Immature natural killer cell (primary cell): ENCODE measurements around the gene DNAJA2. TPM values are rescaled to one million over a fixed set of nuclear protein-coding genes. Genes with fewer than 3 reads are reported as not detected.

Experiments
- DNase-seq, 3 donors: peaks; one replicate each; pipeline ENCODE4 v3.0.0; 2022; ENCODE audit warnings: mixed read lengths in 1 of 3
- H3K27ac Mint-ChIP-seq, 6 donors: one replicate each; pipeline ENCODE4 v1.8.0; 2020; ENCODE audit warnings: mixed read lengths in 6 of 6, mild to moderate bottlenecking in 5 of 6, inconsistent platforms in 4 of 6, moderate library complexity in 3 of 6
- H3K27me3 Mint-ChIP-seq, 3 donors: one replicate each; pipeline ENCODE4 v1.8.0; 2020 to 2021; ENCODE audit warnings: low read depth in 3 of 3, mild to moderate bottlenecking in 3 of 3, mixed read lengths in 3 of 3, moderate library complexity in 3 of 3, inconsistent platforms in 1 of 3
- H3K36me3 Mint-ChIP-seq, 3 donors: one replicate each; pipeline ENCODE4 v1.8.0; 2020; ENCODE audit warnings: mixed read lengths in 3 of 3, inconsistent platforms in 2 of 3, mild to moderate bottlenecking in 2 of 3
- H3K4me1 Mint-ChIP-seq, 2 donors: one replicate each; pipeline ENCODE4 v1.8.0; 2020; ENCODE audit warnings: inconsistent platforms in 2 of 2, mild to moderate bottlenecking in 2 of 2, mixed read lengths in 2 of 2, moderate library complexity in 1 of 2
- H3K4me3 Mint-ChIP-seq, 5 donors: one replicate each; pipeline ENCODE4 v1.8.0; 2020; ENCODE audit warnings: mild to moderate bottlenecking in 5 of 5, mixed read lengths in 5 of 5, inconsistent platforms in 3 of 5, moderate library complexity in 3 of 5
- H3K9me3 Mint-ChIP-seq, 6 donors: one replicate each; pipeline ENCODE4 v1.8.0; 2020; ENCODE audit warnings: mild to moderate bottlenecking in 6 of 6, mixed read lengths in 6 of 6, inconsistent platforms in 4 of 6, moderate library complexity in 3 of 6
- polyA plus RNA-seq, 3 donors: library from polyadenylated mRNA; unstranded; fragments of 300-500 nt; fragmentation: Illumina TruSeq; gene quantifications; one replicate each; pipeline ENCODE4 v1.2.3, GENCODE V29; 2021

The DNAJA2 gene
- polyA plus RNA-seq, 3 donors from 2014 or later: 49.1 to 67.1 (median 57.4) TPM

DNA sequence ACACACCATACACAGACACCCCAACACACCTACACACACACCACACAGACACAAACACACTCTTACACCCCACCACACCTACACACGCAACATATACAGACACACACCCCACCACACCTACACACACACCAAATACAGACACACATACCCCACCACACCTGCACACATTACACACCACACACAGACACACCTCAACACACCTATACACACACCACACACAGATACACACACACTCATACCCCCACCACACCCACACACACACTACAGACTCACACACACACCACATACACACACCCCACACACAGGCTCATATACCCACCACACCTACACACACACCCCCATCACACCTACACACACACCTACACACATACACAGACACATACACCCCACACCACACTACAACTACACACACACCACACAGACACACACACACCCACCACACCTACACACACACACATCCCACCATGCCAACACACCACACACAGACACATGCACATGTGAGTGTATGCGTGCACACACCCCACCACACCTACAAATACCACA is 57.9 kb downstream of the DNAJA2 start:
- H3K27me3 Mint-ChIP-seq: peaks cover 0 to 2% (median 1%) of the 10 kb centered on the region in 3 donors
- H3K27ac Mint-ChIP-seq: no peak overlapping the region
- no peaks in the 10 kb centered on the region for H3K4me1 Mint-ChIP-seq
- no peaks in the 10 kb centered on the region for H3K9me3 Mint-ChIP-seq
- H3K4me3 Mint-ChIP-seq: no peak overlapping the region
- H3K36me3 Mint-ChIP-seq: no peaks in the 10 kb centered on the region
- no peak for DNase-seq

DNA sequence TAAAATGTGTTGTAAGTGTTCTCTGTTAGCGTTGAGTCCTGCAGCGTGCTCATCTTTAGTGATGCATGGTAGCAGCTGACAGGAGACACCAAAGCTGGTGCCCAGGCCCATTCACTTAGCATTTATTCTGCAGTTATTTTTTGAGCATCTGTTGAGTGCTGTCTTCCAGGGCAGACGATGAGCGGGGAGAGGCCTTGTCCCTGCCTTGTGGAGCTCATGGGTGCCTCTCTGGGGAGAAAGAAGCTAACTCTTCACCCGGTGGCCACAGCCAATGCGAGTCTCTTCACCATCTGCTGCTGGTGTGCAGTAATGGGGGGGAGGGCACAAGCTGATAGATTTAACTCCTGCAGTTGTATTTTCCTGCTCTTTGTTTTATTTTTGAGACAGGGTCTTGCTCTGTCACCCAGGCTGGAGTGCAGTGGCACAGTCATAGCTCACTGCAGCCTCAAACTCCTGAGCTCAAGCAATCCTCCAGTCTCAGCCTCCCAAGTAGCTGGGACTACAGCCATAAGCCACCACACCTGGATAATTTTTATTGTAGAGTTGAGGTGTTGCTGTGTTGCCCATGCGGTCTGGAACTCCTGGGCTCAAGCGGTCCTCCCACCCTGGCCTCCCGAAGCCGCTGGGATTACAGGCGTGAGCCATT is 58.8 kb downstream of the DNAJA2 start:
- DNase-seq: no peak
- no peaks in the 10 kb centered on the region for H3K4me1 Mint-ChIP-seq
- H3K27ac Mint-ChIP-seq: no peak overlapping the region

DNA sequence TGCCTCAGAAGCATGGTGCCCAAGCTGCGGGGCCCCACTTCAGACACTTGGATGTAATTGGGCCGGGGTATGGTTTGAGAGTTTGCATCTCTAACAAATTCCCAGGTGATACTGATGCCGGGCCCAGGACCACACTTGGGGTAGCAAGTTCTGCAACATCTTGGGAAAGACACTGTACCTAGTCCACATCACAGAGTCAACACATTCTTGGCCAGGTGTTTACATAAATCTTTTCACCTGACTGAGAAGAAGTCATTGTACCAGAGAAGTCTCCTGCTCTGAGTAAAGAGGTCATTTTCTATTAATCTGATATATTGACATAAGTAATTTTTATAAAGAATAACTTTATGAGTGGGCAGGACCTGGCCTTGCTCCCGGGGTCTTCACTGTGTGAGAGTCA is 61.8 kb downstream of the DNAJA2 start:
- H3K27ac Mint-ChIP-seq: no peak overlapping the region

More for the DNA sequence above, 58.8 kb downstream of the DNAJA2 start:
- Mint-ChIP-seq H3K36me3 (no peaks in the 10 kb centered on the region), H3K9me3 (no peaks in the 10 kb centered on the region), H3K4me3 (no peak overlapping the region), H3K27me3 (peaks cover 0 to 2% (median 1%) of the 10 kb centered on the region in 3 donors)

GRCh38 chr16:46911038-46911437 is 62.4 kb downstream of the DNAJA2 start:
- no peaks in the 10 kb centered on the region for H3K4me1 Mint-ChIP-seq
- no peak overlapping the region for H3K27ac Mint-ChIP-seq
- DNase-seq: no peak
- no peaks in the 10 kb centered on the region for H3K36me3 Mint-ChIP-seq
- H3K9me3 Mint-ChIP-seq: no peaks in the 10 kb centered on the region
- H3K4me3 Mint-ChIP-seq: no peak overlapping the region
- peaks cover 0 to 2% (median 2%) of the 10 kb centered on the region in 3 donors for H3K27me3 Mint-ChIP-seq

More for the DNA sequence above, 61.8 kb downstream of the DNAJA2 start:
- no peak overlapping the region for H3K4me3 Mint-ChIP-seq
- no peak for DNase-seq
- peaks cover 0 to 2% (median 2%) of the 10 kb centered on the region in 3 donors for H3K27me3 Mint-ChIP-seq
- H3K9me3 Mint-ChIP-seq: no peaks in the 10 kb centered on the region
- no peaks in the 10 kb centered on the region for H3K4me1 Mint-ChIP-seq
- no peaks in the 10 kb centered on the region for H3K36me3 Mint-ChIP-seq

- no peaks in the 10 kb centered on the region for H3K9me3 Mint-ChIP-seq
- H3K27me3 Mint-ChIP-seq: peaks cover 0 to 2% (median 0%) of the 10 kb centered on the region in 3 donors
- no peaks in the 10 kb centered on the region for H3K36me3 Mint-ChIP-seq
- DNase-seq: peak; percentile 30 to 56 (median 45)
- H3K4me1 Mint-ChIP-seq: no peaks in the 10 kb centered on the region
- no peak overlapping the region for H3K27ac Mint-ChIP-seq
- H3K4me3 Mint-ChIP-seq: no peak overlapping the region
Measured at GRCh38 chr16:46908540-46909372, 64.7 kb downstream of the DNAJA2 start.

GRCh38 chr16:46907061-46907774 is 66.3 kb downstream of the DNAJA2 start:
- no peak for DNase-seq
- no peak overlapping the region for H3K4me3 Mint-ChIP-seq
- peaks cover 0 to 2% (median 0%) of the 10 kb centered on the region in 3 donors for H3K27me3 Mint-ChIP-seq
- H3K9me3 Mint-ChIP-seq: no peaks in the 10 kb centered on the region
- no peaks in the 10 kb centered on the region for H3K36me3 Mint-ChIP-seq
- no peaks in the 10 kb centered on the region for H3K4me1 Mint-ChIP-seq
- no peak overlapping the region for H3K27ac Mint-ChIP-seq

DNA sequence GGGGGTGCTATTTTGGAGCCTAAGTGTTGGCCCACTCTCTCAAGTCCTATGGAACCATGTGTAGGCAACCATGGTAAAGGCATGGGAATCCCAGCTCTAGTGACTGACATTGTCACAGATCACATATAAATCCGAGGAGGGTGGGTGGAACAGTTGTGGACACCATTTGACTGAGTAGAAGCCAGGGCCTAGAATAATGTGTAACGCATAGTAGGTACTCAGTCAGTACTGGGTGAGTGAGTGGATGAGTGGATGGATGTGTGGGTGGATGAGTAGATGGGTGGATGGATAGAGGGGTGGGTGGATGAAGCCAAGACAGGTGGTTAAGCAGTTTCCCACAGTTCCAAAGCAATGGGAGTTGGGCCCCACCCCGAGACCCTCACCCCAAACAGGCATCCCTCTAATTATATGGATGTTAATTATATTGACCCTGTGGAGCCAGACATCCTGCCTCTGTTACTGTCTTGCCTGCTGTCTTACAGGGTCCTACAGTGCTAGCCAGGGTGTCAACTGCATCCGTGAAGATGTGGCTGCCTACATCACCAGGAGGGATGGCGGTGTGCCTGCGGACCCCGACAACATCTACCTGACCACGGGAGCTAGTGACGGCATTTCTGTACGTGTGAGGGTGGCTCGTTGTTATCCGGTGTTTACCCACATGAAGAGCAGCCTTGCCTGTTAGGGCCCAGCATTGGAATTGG is 67.0 kb downstream of the DNAJA2 start:
- no peak for DNase-seq
- no peak overlapping the region for H3K4me3 Mint-ChIP-seq
- H3K36me3 Mint-ChIP-seq: no peaks in the 10 kb centered on the region
- H3K4me1 Mint-ChIP-seq: no peaks in the 10 kb centered on the region
- no peak overlapping the region for H3K27ac Mint-ChIP-seq
- H3K9me3 Mint-ChIP-seq: no peaks in the 10 kb centered on the region
- H3K27me3 Mint-ChIP-seq: peaks cover 0 to 2% (median 0%) of the 10 kb centered on the region in 3 donors

Other genes with a start within 250 kb of the DNAJA2 start
- not detected for gene MYLK3, start 225.3 kb downstream of the DNAJA2 start, polyA plus RNA-seq
- gene C16orf87, start 142.5 kb downstream of the DNAJA2 start, polyA plus RNA-seq: 10 to 100 TPM in 2 of 3 donors, 1 to 10 TPM in 1; 8.0 to 14.0 (median 11.6) TPM
- under 1 TPM in 2 of 3 donors, not detected in 1; 0.48 to 0.62 TPM for gene GPT2, start 89.3 kb downstream of the DNAJA2 start, polyA plus RNA-seq
- gene NETO2, start 170.3 kb upstream of the DNAJA2 start, polyA plus RNA-seq: under 1 TPM in 2 of 3 donors, not detected in 1; 0.34 to 0.36 TPM